Measurements from ENCODE around the gene JAG2. TPM values are rescaled to one million over a fixed set of nuclear protein-coding genes. Genes with fewer than 3 reads are reported as not detected.

JAG2 gene
- total RNA-seq, 1 experiment from 2014 or later, result 43.7 TPM

DNA sequence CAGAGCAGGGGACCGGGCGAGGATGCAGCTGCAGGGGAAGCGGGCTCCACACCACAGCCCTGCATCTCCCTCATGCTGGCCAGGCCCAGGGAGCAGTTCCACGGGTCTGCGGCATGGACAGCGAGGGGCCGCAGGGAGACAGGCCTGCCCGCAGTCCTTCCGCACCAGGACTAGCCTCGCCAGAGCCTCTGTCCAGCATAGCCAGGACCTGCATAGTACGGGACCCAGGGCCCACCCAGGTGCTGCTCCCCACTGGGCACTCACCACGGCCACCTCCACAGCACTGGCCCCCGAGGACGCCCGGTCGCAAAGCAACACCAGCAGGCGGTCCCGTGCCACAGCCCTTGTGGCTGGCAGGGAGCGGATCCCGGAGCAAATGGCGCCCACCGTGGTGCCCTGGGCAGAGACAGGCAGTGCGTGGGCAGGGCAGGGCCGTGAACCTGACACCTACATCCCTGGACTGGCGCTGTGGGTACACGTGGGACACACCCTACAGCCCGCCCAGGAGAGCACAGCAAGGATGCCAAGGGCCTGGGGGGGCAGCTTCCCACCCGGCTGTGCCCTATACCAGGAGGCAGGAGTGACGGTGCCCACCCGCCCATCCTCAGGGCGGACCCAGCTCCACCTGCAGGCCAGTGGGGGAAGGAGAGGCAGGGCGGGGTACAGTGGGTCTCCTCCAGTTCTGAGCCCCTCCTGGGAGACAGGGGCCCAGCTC, 23.8 kb downstream of the JAG2 start:
- H3K27ac ChIP-seq (ENCODE audit: low read length), result no peak overlapping the region
- H3K4me3 ChIP-seq (ENCODE audit: low read depth in 2 of 2, low read length in 2 of 2), result no peak overlapping the region
- TF ChIP-seq POLR2AphosphoS5 (IDR thresholded peaks at IDR 0.05; ENCODE audit: low read depth, low read length) (no peak), TCF7L2 (IDR thresholded peaks at IDR 0.05; ENCODE audit: low read depth, low read length) (no peak), SIN3A (IDR thresholded peaks at IDR 0.05; ENCODE audit: borderline replicate concordance, insufficient read depth, low read depth, low read length) (no peak)
- TF ChIP-seq, protein P1, sequence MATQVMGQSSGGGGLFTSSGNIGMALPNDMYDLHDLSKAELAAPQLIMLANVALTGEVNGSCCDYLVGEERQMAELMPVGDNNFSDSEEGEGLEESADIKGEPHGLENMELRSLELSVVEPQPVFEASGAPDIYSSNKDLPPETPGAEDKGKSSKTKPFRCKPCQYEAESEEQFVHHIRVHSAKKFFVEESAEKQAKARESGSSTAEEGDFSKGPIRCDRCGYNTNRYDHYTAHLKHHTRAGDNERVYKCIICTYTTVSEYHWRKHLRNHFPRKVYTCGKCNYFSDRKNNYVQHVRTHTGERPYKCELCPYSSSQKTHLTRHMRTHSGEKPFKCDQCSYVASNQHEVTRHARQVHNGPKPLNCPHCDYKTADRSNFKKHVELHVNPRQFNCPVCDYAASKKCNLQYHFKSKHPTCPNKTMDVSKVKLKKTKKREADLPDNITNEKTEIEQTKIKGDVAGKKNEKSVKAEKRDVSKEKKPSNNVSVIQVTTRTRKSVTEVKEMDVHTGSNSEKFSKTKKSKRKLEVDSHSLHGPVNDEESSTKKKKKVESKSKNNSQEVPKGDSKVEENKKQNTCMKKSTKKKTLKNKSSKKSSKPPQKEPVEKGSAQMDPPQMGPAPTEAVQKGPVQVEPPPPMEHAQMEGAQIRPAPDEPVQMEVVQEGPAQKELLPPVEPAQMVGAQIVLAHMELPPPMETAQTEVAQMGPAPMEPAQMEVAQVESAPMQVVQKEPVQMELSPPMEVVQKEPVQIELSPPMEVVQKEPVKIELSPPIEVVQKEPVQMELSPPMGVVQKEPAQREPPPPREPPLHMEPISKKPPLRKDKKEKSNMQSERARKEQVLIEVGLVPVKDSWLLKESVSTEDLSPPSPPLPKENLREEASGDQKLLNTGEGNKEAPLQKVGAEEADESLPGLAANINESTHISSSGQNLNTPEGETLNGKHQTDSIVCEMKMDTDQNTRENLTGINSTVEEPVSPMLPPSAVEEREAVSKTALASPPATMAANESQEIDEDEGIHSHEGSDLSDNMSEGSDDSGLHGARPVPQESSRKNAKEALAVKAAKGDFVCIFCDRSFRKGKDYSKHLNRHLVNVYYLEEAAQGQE (IDR thresholded peaks at IDR 0.05; ENCODE audit: insufficient read depth in 1 of 2, low read depth in 2 of 2, low read length in 1 of 2), result no peak
- TF ChIP-seq, protein P2, sequence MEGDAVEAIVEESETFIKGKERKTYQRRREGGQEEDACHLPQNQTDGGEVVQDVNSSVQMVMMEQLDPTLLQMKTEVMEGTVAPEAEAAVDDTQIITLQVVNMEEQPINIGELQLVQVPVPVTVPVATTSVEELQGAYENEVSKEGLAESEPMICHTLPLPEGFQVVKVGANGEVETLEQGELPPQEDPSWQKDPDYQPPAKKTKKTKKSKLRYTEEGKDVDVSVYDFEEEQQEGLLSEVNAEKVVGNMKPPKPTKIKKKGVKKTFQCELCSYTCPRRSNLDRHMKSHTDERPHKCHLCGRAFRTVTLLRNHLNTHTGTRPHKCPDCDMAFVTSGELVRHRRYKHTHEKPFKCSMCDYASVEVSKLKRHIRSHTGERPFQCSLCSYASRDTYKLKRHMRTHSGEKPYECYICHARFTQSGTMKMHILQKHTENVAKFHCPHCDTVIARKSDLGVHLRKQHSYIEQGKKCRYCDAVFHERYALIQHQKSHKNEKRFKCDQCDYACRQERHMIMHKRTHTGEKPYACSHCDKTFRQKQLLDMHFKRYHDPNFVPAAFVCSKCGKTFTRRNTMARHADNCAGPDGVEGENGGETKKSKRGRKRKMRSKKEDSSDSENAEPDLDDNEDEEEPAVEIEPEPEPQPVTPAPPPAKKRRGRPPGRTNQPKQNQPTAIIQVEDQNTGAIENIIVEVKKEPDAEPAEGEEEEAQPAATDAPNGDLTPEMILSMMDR (IDR thresholded peaks at IDR 0.05), result no peak
- H3K9me3 ChIP-seq (ENCODE audit: control insufficient read depth, insufficient read depth, low read depth, low read length), result no peaks in the 10 kb centered on the region
- 0 out of 2 replicates have a peak, but pooled peaks have one; percentile 12 for ATAC-seq
- no peaks in the 10 kb centered on the region for H3K27me3 ChIP-seq (ENCODE audit: control insufficient read depth, insufficient read depth, low read length)
- ChIA-PET POLR2A (interaction anchor here (0.6 kb wide), 1 partner anchor 484 kb away, joined by 3 read pairs; no protein-coding TSS in a partner anchor), CTCF (interaction anchor here (0.5 kb wide), 1 partner anchor 43 kb away, joined by 8 read pairs; no protein-coding TSS in a partner anchor)
- no peaks in the 10 kb centered on the region for H3K36me3 ChIP-seq (ENCODE audit: control insufficient read depth, insufficient read depth, low read length)
- in situ Hi-C loops (cut with HindIII; ENCODE audit: low pct_unique_long_range_greater_than_20kb, low sequenced_read_pairs), result no loop called here
- intact Hi-C loops (cut with micrococcal nuclease; ENCODE audit: unreplicated experiment), result no loop called here
- DNase-seq (ENCODE audit: low read depth, low spot score), result no peak
- H3K4me1 ChIP-seq (ENCODE audit: control insufficient read depth, insufficient read depth, low read length), result no peaks in the 10 kb centered on the region
- BruUV-seq (replicated peaks), result no TSS peak

DNA sequence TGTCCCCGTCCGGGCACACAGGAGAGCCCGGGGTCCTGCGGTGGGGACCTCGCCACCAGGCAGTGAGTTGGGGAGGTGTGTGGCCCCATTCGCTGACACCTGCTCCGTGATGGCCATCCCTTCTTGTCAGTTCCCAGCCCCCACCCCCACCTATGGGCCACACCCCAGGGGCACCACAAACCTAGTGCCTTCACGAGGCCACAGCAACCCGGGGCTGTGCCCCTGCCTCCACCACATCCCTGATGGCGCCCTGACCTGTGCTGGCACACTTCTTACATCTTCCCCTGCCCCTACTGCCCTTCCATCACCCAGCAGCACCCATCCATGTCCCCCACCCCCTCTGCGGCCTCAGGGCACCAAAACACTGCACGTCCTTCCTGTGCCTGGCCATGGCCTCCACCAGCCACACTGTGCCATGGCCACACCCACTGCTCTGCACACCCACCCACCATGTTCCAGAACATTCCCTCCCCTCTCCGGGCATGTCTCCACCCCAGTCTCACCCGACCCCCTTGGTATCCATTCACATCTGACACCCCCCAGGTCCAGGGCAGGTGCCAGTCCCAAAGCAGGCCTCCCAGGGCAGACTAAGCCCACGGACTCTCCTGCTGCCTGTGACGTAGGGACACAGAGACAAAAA, 24.4 kb downstream of the JAG2 start:
- Histone ChIP-seq H3K4me1 (ENCODE audit: control insufficient read depth, insufficient read depth, low read length) (no peaks in the 10 kb centered on the region), H3K4me3 (ENCODE audit: low read depth in 2 of 2, low read length in 2 of 2) (no peak overlapping the region), H3K27me3 (ENCODE audit: control insufficient read depth, insufficient read depth, low read length) (no peaks in the 10 kb centered on the region), H3K36me3 (ENCODE audit: control insufficient read depth, insufficient read depth, low read length) (no peaks in the 10 kb centered on the region), H3K9me3 (ENCODE audit: control insufficient read depth, insufficient read depth, low read depth, low read length) (no peaks in the 10 kb centered on the region), H3K27ac (ENCODE audit: low read length) (no peak overlapping the region)
- ChIA-PET CTCF (no interaction called here), POLR2A (no interaction called here)
- in situ Hi-C loops (cut with HindIII; ENCODE audit: low pct_unique_long_range_greater_than_20kb, low sequenced_read_pairs) (no loop called here), intact Hi-C loops (cut with micrococcal nuclease; ENCODE audit: unreplicated experiment) (no loop called here)
- no peak for ATAC-seq
- BruUV-seq (replicated peaks), result no TSS peak
- TF ChIP-seq, protein P2 (IDR thresholded peaks at IDR 0.05), result no peak
- TF ChIP-seq TCF7L2 (IDR thresholded peaks at IDR 0.05; ENCODE audit: low read depth, low read length) (no peak), SIN3A (IDR thresholded peaks at IDR 0.05; ENCODE audit: borderline replicate concordance, insufficient read depth, low read depth, low read length) (no peak), POLR2AphosphoS5 (IDR thresholded peaks at IDR 0.05; ENCODE audit: low read depth, low read length) (no peak)
- TF ChIP-seq, protein P1 (IDR thresholded peaks at IDR 0.05; ENCODE audit: insufficient read depth in 1 of 2, low read depth in 2 of 2, low read length in 1 of 2), result no peak
- DNase-seq (ENCODE audit: low read depth, low spot score), result no peak

Data from Panc1 (cell line).